CD14-positive monocyte (primary cell): Measurements from ENCODE around the gene SCPEP1. TPM values are rescaled to one million over a fixed set of nuclear protein-coding genes. Genes with fewer than 3 reads are reported as not detected.

ENCODE experiments used
- DNase-seq, 3 donors: peaks; one replicate each; pipeline ENCODE4 v3.0.0-alpha.2; 2011 to 2022
- H2AFZ ChIP-seq: 2 replicates; pipeline ENCODE4 v1.6.0; 2012; ENCODE audit warnings: mild to moderate bottlenecking, low read depth, low read length, inconsistent platforms; ENCODE audit not compliant: insufficient read depth, poor library complexity, severe bottlenecking
- H3K27ac ChIP-seq, 2 donors: 1 replicate in 1 of 2; 2 replicates in 1 of 2; pipeline ENCODE4 v1.5.1; 2012 to 2013; ENCODE audit warnings: low read length in 2 of 2, control low read depth in 1 of 2, inconsistent platforms in 1 of 2, low read depth in 1 of 2, mild to moderate bottlenecking in 1 of 2
- H3K27me3 ChIP-seq, 2 donors: one replicate each; pipeline versions ENCODE4 v1.6.0 to v1.6.1; 2011 to 2013; ENCODE audit warnings: low read length in 2 of 2; ENCODE audit not compliant: control insufficient read depth in 2 of 2, insufficient read depth in 2 of 2
- H3K36me3 ChIP-seq, 2 donors: replicated peaks in 1 of 2; 1 replicate in 1 of 2; 2 replicates in 1 of 2; pipeline versions ENCODE4 v1.5.1 to v1.6.1; 2012 to 2013; ENCODE audit warnings: low read length in 2 of 2, control low read depth in 1 of 2, inconsistent platforms in 1 of 2, mild to moderate bottlenecking in 1 of 2; ENCODE audit not compliant: insufficient read depth in 2 of 2, control insufficient read depth in 1 of 2
- H3K4me1 ChIP-seq, 2 donors: 1 replicate in 1 of 2; 2 replicates in 1 of 2; pipeline versions ENCODE4 v1.5.1 to v1.6.1; 2012 to 2013; ENCODE audit warnings: low read length in 2 of 2, control low read depth in 1 of 2, inconsistent platforms in 1 of 2, mild to moderate bottlenecking in 1 of 2, moderate library complexity in 1 of 2; ENCODE audit not compliant: insufficient read depth in 2 of 2, control insufficient read depth in 1 of 2
- H3K4me2 ChIP-seq: replicated peaks from 2 replicates; pipeline ENCODE3; 2012; ENCODE audit warnings: low read length, moderate library complexity, mild to moderate bottlenecking; ENCODE audit not compliant: poor library complexity, severe bottlenecking; ENCODE audit errors: extremely low read depth
- H3K4me3 ChIP-seq, 3 experiments: fragments of 200-600 bp in 1 of 3; sonication (generic) in 1 of 3; replicated peaks in 1 of 3; 1 replicate in 2 of 3; 2 replicates in 1 of 3; pipeline ENCODE4 v1.5.1; 2011 to 2013; ENCODE audit warnings: low read length in 3 of 3, mild to moderate bottlenecking in 3 of 3, control low read depth in 2 of 3, low read depth in 2 of 3, inconsistent platforms in 1 of 3, moderate library complexity in 1 of 3
- H3K79me2 ChIP-seq: 2 replicates; pipeline ENCODE4 v1.6.0; 2012; ENCODE audit warnings: mild to moderate bottlenecking, control low read depth, inconsistent platforms, low read length, moderate library complexity; ENCODE audit not compliant: insufficient read depth
- H3K9ac ChIP-seq: 2 replicates; pipeline ENCODE4 v1.6.0; 2017; ENCODE audit warnings: low read length, mild to moderate bottlenecking; ENCODE audit not compliant: insufficient read depth, poor library complexity, severe bottlenecking
- H3K9me3 ChIP-seq, 2 donors: replicated peaks in 1 of 2; 1 replicate in 1 of 2; 2 replicates in 1 of 2; pipeline versions ENCODE4 v1.5.1 to v1.6.1; 2012 to 2013; ENCODE audit warnings: low read length in 2 of 2, control low read depth in 1 of 2; ENCODE audit not compliant: control insufficient read depth in 1 of 2, insufficient read depth in 1 of 2
- H4K20me1 ChIP-seq: 2 replicates; pipeline ENCODE4 v1.6.0; 2012; ENCODE audit warnings: mild to moderate bottlenecking, low read length, control low read depth, moderate library complexity; ENCODE audit not compliant: insufficient read depth
- H3K27ac Mint-ChIP-seq, 7 donors: one replicate each; pipeline ENCODE4 v1.8.0; 2020; ENCODE audit warnings: mild to moderate bottlenecking in 7 of 7, mixed read lengths in 7 of 7, moderate library complexity in 6 of 7, inconsistent platforms in 2 of 7
- H3K27me3 Mint-ChIP-seq, 3 donors: one replicate each; pipeline ENCODE4 v1.8.0; 2021 to 2022; ENCODE audit warnings: low read depth in 3 of 3, mild to moderate bottlenecking in 3 of 3, mixed read lengths in 3 of 3, moderate library complexity in 3 of 3, inconsistent platforms in 1 of 3
- H3K36me3 Mint-ChIP-seq, 2 donors: one replicate each; pipeline ENCODE4 v1.8.0; 2020; ENCODE audit warnings: mixed read lengths in 2 of 2, inconsistent platforms in 1 of 2, mild to moderate bottlenecking in 1 of 2
- H3K4me1 Mint-ChIP-seq: one replicate; pipeline ENCODE4 v1.8.0; 2020; ENCODE audit warnings: mild to moderate bottlenecking, mixed read lengths
- H3K4me3 Mint-ChIP-seq, 2 donors: one replicate each; pipeline ENCODE4 v1.8.0; 2020; ENCODE audit warnings: mild to moderate bottlenecking in 2 of 2, mixed read lengths in 2 of 2, moderate library complexity in 1 of 2
- H3K9me3 Mint-ChIP-seq, 7 donors: one replicate each; pipeline ENCODE4 v1.8.0; 2020 to 2022; ENCODE audit warnings: mixed read lengths in 7 of 7, mild to moderate bottlenecking in 6 of 7, moderate library complexity in 6 of 7, inconsistent platforms in 2 of 7
- WGBS: methylation state at CpG from one replicate; pipeline ENCODE4 v1.1.5; 2013; ENCODE audit warnings: missing lambda C conversion rate; ENCODE audit not compliant: insufficient coverage; 5-methylcytosine and 5-hydroxymethylcytosine counted together
- intact Hi-C, 2 donors: fragments of 100-400 bp; cut with micrococcal nuclease; formaldehyde crosslinking; loops; one replicate each; pipeline versions ENCODE4 v1.15.0 to v1.15.1; 2023
- polyA plus RNA-seq, 3 donors: library from polyadenylated mRNA; depleted of rRNA in 1 of 3; unstranded in 2 of 3; stranded (reverse) in 1 of 3; fragments of 300-500 nt in 2 of 3; fragments of >200 nt in 1 of 3; fragmentation: Illumina TruSeq in 2 of 3; gene quantifications; 1 replicate in 2 of 3; 2 replicates in 1 of 3; pipeline ENCODE4 v1.2.3, GENCODE V29; 2012 to 2021
- TF ChIP-seq, protein P1 (sequence below): fragments of 200-600 bp; IDR thresholded peaks from one replicate; pipeline ENCODE4 v1.8.0; 2022; ENCODE audit warnings: antibody characterized with exemption, mild to moderate bottlenecking

The SCPEP1 gene
- polyA plus RNA-seq, 3 donors: 373 to 451 (median 426) TPM

DNA sequence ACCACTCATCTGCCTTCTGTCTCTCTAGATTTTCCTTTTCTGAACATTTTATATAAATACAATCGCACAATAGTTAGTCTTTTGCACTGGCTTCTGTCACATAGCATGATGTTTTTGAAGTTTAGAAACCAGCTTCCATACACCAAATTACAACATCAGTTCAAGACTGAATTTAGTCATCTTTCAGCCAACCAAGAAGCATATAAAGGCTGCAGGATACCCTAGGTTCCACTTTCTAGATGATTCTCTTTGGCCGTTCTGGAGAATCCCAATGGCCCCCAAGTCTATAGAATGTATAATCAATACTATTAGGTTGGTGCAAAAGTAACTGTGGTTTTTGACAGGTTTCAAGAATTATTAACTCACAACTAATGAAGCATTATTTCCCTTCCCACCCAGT is 19.4 kb downstream of the SCPEP1 start:
- Mint-ChIP-seq H3K9me3 (no peaks in the 10 kb centered on the region), H3K27me3 (peaks cover 0 to 1% (median 0%) of the 10 kb centered on the region in 3 donors), H3K4me1 (no peaks in the 10 kb centered on the region), H3K36me3 (peaks cover 89 to 97% of the 10 kb centered on the region in 2 donors), H3K4me3 (no peak overlapping the region), H3K27ac (no peak overlapping the region)
- Histone ChIP-seq H3K4me2 (no peak overlapping the region), H3K9me3 (no peaks in the 10 kb centered on the region), H3K27me3 (no peaks in the 10 kb centered on the region), H3K36me3 (peaks cover 90 to 97% of the 10 kb centered on the region in 2 donors), H3K27ac (no peak overlapping the region), H3K79me2 (peaks cover 5% of the 10 kb centered on the region), H4K20me1 (peaks cover 45% of the 10 kb centered on the region), H3K9ac (no peak overlapping the region), H3K4me1 (no peaks in the 10 kb centered on the region), H3K4me3 (no peak overlapping the region), H2AFZ (no peak overlapping the region)
- intact Hi-C loops: no loop called here
- no peak for DNase-seq
- TF ChIP-seq, protein P1, sequence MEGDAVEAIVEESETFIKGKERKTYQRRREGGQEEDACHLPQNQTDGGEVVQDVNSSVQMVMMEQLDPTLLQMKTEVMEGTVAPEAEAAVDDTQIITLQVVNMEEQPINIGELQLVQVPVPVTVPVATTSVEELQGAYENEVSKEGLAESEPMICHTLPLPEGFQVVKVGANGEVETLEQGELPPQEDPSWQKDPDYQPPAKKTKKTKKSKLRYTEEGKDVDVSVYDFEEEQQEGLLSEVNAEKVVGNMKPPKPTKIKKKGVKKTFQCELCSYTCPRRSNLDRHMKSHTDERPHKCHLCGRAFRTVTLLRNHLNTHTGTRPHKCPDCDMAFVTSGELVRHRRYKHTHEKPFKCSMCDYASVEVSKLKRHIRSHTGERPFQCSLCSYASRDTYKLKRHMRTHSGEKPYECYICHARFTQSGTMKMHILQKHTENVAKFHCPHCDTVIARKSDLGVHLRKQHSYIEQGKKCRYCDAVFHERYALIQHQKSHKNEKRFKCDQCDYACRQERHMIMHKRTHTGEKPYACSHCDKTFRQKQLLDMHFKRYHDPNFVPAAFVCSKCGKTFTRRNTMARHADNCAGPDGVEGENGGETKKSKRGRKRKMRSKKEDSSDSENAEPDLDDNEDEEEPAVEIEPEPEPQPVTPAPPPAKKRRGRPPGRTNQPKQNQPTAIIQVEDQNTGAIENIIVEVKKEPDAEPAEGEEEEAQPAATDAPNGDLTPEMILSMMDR: no peak
- whole genome bisulfite sequencing: 100% methylated on average over 1 of the region's 2 CpGs

DNA sequence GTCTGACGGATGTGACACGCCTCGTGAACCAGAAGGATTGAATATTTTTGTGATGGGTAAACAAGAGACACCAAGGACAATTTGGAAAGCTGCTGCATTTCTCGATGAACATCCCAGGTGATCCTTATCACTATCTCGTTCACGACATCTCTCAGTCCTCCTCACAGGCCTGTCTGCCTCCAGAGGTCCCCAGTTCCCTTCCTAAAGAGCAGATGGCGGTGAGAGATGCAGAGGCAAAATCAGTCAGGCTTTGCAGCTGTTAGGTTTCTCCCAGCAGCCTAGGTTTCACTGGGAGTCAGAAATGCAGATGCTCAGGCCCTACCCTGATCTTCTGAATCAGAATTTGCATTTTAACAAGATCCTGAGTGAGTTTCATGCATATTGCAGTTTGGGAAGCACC is 23.6 kb downstream of the SCPEP1 start:
- Histone ChIP-seq H3K36me3 (peaks cover 92 to 97% of the 10 kb centered on the region in 2 donors), H3K27me3 (no peaks in the 10 kb centered on the region), H3K4me3 (no peak overlapping the region), H2AFZ (no peak overlapping the region), H4K20me1 (peaks cover 49% of the 10 kb centered on the region), H3K27ac (peak overlapping the region in 1 of 2 donors; percentile 40), H3K4me1 (peaks cover 21 to 24% of the 10 kb centered on the region in 2 donors), H3K79me2 (no peaks in the 10 kb centered on the region), H3K9me3 (no peaks in the 10 kb centered on the region), H3K9ac (no peak overlapping the region), H3K4me2 (no peak overlapping the region)
- Mint-ChIP-seq H3K27ac (peak overlapping the region in 1 of 7 donors; percentile 53), H3K4me3 (no peak overlapping the region), H3K36me3 (peaks cover 86 to 96% of the 10 kb centered on the region in 2 donors), H3K4me1 (peaks cover 30% of the 10 kb centered on the region), H3K27me3 (peaks cover 0 to 1% (median 0%) of the 10 kb centered on the region in 3 donors), H3K9me3 (no peaks in the 10 kb centered on the region)
- TF ChIP-seq, protein P1: no peak
- WGBS: 100% methylated on average over 3 of the region's 7 CpGs
- intact Hi-C loops: loop anchor here in 1 of 2 donors (10.0 kb wide), 1 partner anchor 83 kb away; the partner anchor contains the start of gene AKAP1
- no peak for DNase-seq
